OCI-LY3 (cell line): Measurements from ENCODE around the gene ADA.

ENCODE experiments used
- H2AFZ ChIP-seq: fragments of 200-600, 300-600 bp; shearing (Covaris generic); 2 replicates; pipeline ENCODE4 v1.6.0; 2014; ENCODE audit warnings: antibody characterized with exemption, low read depth, low read length
- H3K27ac ChIP-seq: fragments of 200-600, 300-600 bp; sonication (generic); 2 replicates; pipeline ENCODE4 v1.5.1; 2014; ENCODE audit warnings: mild to moderate bottlenecking, low read length, moderate library complexity, mixed read lengths
- H3K27me3 ChIP-seq: fragments of 200-600, 300-600 bp; sonication (generic); 2 replicates; pipeline ENCODE4 v1.6.1; 2014; ENCODE audit warnings: low read depth, low read length, mixed read lengths
- H3K36me3 ChIP-seq: fragments of 200-600, 300-600 bp; sonication (generic); replicated peaks from 2 replicates; pipeline ENCODE3; 2014; ENCODE audit warnings: low read depth, low read length, mixed read lengths
- H3K4me1 ChIP-seq: fragments of 300-600, 200-600 bp; sonication (generic); 2 replicates; pipeline ENCODE4 v1.6.1; 2014; ENCODE audit warnings: low read length, mixed read lengths
- H3K4me2 ChIP-seq: fragments of 200-600, 300-600 bp; sonication (generic); 2 replicates; pipeline ENCODE4 v1.6.1; 2014; ENCODE audit warnings: low read length, mixed read lengths
- H3K4me3 ChIP-seq: fragments of 300-600, 200-600 bp; sonication (generic); 2 replicates; pipeline ENCODE4 v1.5.1; 2014; ENCODE audit warnings: antibody characterized with exemption, mild to moderate bottlenecking, low read length, moderate library complexity
- H3K79me2 ChIP-seq: fragments of 300-600, 200-600 bp; shearing (Covaris generic); 2 replicates; pipeline ENCODE4 v1.6.1; 2014; ENCODE audit warnings: mild to moderate bottlenecking, low read length, mixed read lengths
- H3K9ac ChIP-seq: fragments of 300-600, 200-600 bp; shearing (Covaris generic); 2 replicates; pipeline ENCODE4 v1.6.0; 2014; ENCODE audit warnings: mild to moderate bottlenecking, low read length, moderate library complexity
- H3K9me3 ChIP-seq: fragments of 200-600, 300-600 bp; shearing (Covaris generic); 2 replicates; pipeline ENCODE4 v1.6.1; 2014; ENCODE audit warnings: low read length, mixed read lengths; ENCODE audit not compliant: insufficient read depth
- H4K20me1 ChIP-seq: fragments of 200-600, 300-600 bp; sonication (generic); 2 replicates; pipeline ENCODE4 v1.6.1; 2016; ENCODE audit warnings: low read length, mixed read lengths; ENCODE audit not compliant: insufficient read depth
- CTCF ChIP-seq: fragments of 200-600, 300-600 bp; sonication (generic); IDR thresholded peaks from 2 replicates; pipeline ENCODE4 v1.5.1; 2014; ENCODE audit warnings: antibody characterized with exemption, low read length, low read depth
- EZH2phosphoT487 ChIP-seq: fragments of 200-600 bp; shearing (Covaris generic); IDR thresholded peaks from 2 replicates; pipeline ENCODE4 v1.6.1; 2018; ENCODE audit warnings: antibody characterized with exemption, mixed run types, low read depth

Gene ADA

GRCh38 chr20:44615169-44615791, 36.2 kb downstream of the ADA start:
- peaks cover 94% of the 10 kb centered on the region for H3K36me3 ChIP-seq
- peaks cover 92% of the 10 kb centered on the region for H4K20me1 ChIP-seq
- TF ChIP-seq CTCF = no peak
- no peak for TF ChIP-seq EZH2phosphoT487
- no peak overlapping the region for H3K27ac ChIP-seq
- H3K4me2 ChIP-seq = no peak overlapping the region
- H3K9me3 ChIP-seq = no peaks in the 10 kb centered on the region
- no peaks in the 10 kb centered on the region for H3K4me1 ChIP-seq
- peaks cover 56% of the 10 kb centered on the region for H3K79me2 ChIP-seq
- H3K4me3 ChIP-seq = no peak overlapping the region
- H3K27me3 ChIP-seq = no peaks in the 10 kb centered on the region
- no peak overlapping the region for H2AFZ ChIP-seq
- no peak overlapping the region for H3K9ac ChIP-seq

GRCh38 chr20:44614525-44614924, 37.0 kb downstream of the ADA start:
- no peak for TF ChIP-seq EZH2phosphoT487
- no peak for TF ChIP-seq CTCF
- H3K36me3 ChIP-seq = peaks cover 90% of the 10 kb centered on the region
- H3K4me1 ChIP-seq = peaks cover 4% of the 10 kb centered on the region
- H3K27ac ChIP-seq = no peak overlapping the region
- peaks cover 92% of the 10 kb centered on the region for H4K20me1 ChIP-seq
- no peak overlapping the region for H3K4me3 ChIP-seq
- H2AFZ ChIP-seq = no peak overlapping the region
- H3K79me2 ChIP-seq = peaks cover 64% of the 10 kb centered on the region
- H3K27me3 ChIP-seq = no peaks in the 10 kb centered on the region
- H3K9ac ChIP-seq = no peak overlapping the region
- no peak overlapping the region for H3K4me2 ChIP-seq
- H3K9me3 ChIP-seq = no peaks in the 10 kb centered on the region

GRCh38 chr20:44613575-44613974, 37.9 kb downstream of the ADA start:
- Histone ChIP-seq H3K4me3 (no peak overlapping the region), H4K20me1 (peaks cover 92% of the 10 kb centered on the region), H2AFZ (no peak overlapping the region), H3K36me3 (peaks cover 89% of the 10 kb centered on the region), H3K27me3 (no peaks in the 10 kb centered on the region), H3K27ac (no peak overlapping the region), H3K4me2 (no peak overlapping the region), H3K79me2 (peaks cover 73% of the 10 kb centered on the region), H3K9ac (no peak overlapping the region), H3K4me1 (peaks cover 13% of the 10 kb centered on the region), H3K9me3 (no peaks in the 10 kb centered on the region)
- TF ChIP-seq EZH2phosphoT487 = no peak
- TF ChIP-seq CTCF = no peak

- Histone ChIP-seq H3K27me3 (no peaks in the 10 kb centered on the region), H4K20me1 (peaks cover 93% of the 10 kb centered on the region), H3K9me3 (no peaks in the 10 kb centered on the region), H3K4me2 (no peak overlapping the region), H3K4me3 (no peak overlapping the region), H3K79me2 (peaks cover 98% of the 10 kb centered on the region), H3K4me1 (peaks cover 15% of the 10 kb centered on the region), H3K9ac (no peak overlapping the region), H3K27ac (peak overlapping the region; percentile 22; the same call in 1 of the 2 replicates), H2AFZ (no peak overlapping the region), H3K36me3 (peaks cover 73% of the 10 kb centered on the region)
- TF ChIP-seq EZH2phosphoT487 = no peak
- no peak for TF ChIP-seq CTCF
Measured at GRCh38 chr20:44610313-44610962, 41.1 kb downstream of the ADA start.
